ENCODE results near the gene PDXK.

DNA sequence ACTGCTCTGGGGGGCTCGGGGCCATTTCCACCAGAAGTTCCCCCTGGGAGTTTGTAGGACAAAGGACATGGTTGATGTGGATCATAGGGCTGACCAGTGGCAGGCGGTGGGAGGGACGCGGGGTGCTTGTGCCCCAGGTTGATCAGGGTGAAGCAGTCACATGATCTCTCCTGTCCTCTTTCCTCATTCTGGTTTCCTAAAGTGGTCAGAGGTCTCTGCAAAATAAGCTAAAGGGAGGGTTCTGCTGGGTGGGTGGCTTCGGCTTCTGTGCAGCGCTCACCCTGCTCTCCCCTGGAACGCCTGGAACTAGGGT lies 9.2 kb downstream of the PDXK start:
- TF ChIP-seq PHB2 (IDR thresholded peaks at IDR 0.05; ENCODE audit: partially characterized antibody) (no peak), FIP1L1 (IDR thresholded peaks at IDR 0.05; ENCODE audit: borderline replicate concordance, insufficient read depth, low read depth, low read length) (no peak), PTBP1 (IDR thresholded peaks at IDR 0.05; ENCODE audit: low read depth, low read length, poor library complexity, severe bottlenecking) (no peak), ATF7-NPFF (CRISPR knock-in tag; IDR thresholded peaks at IDR 0.05; ENCODE audit: low read depth) (no peak), SP5 (CRISPR knock-in tag; IDR thresholded peaks at IDR 0.05; ENCODE audit: borderline replicate concordance, low read depth) (no peak), ZC3H13 (CRISPR knock-in tag; IDR thresholded peaks at IDR 0.05) (no peak; the same call in 1 of the 2 replicates), POLR2AphosphoS2 (IDR thresholded peaks at IDR 0.05; ENCODE audit: low read depth, low read length) (no peak)
- TF ChIP-seq, protein P1, sequence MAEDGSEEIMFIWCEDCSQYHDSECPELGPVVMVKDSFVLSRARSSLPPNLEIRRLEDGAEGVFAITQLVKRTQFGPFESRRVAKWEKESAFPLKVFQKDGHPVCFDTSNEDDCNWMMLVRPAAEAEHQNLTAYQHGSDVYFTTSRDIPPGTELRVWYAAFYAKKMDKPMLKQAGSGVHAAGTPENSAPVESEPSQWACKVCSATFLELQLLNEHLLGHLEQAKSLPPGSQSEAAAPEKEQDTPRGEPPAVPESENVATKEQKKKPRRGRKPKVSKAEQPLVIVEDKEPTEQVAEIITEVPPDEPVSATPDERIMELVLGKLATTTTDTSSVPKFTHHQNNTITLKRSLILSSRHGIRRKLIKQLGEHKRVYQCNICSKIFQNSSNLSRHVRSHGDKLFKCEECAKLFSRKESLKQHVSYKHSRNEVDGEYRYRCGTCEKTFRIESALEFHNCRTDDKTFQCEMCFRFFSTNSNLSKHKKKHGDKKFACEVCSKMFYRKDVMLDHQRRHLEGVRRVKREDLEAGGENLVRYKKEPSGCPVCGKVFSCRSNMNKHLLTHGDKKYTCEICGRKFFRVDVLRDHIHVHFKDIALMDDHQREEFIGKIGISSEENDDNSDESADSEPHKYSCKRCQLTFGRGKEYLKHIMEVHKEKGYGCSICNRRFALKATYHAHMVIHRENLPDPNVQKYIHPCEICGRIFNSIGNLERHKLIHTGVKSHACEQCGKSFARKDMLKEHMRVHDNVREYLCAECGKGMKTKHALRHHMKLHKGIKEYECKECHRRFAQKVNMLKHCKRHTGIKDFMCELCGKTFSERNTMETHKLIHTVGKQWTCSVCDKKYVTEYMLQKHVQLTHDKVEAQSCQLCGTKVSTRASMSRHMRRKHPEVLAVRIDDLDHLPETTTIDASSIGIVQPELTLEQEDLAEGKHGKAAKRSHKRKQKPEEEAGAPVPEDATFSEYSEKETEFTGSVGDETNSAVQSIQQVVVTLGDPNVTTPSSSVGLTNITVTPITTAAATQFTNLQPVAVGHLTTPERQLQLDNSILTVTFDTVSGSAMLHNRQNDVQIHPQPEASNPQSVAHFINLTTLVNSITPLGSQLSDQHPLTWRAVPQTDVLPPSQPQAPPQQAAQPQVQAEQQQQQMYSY (CRISPR knock-in tag; IDR thresholded peaks at IDR 0.05): no peak; the same call in 1 of the 2 replicates
- TF ChIP-seq, protein P2, sequence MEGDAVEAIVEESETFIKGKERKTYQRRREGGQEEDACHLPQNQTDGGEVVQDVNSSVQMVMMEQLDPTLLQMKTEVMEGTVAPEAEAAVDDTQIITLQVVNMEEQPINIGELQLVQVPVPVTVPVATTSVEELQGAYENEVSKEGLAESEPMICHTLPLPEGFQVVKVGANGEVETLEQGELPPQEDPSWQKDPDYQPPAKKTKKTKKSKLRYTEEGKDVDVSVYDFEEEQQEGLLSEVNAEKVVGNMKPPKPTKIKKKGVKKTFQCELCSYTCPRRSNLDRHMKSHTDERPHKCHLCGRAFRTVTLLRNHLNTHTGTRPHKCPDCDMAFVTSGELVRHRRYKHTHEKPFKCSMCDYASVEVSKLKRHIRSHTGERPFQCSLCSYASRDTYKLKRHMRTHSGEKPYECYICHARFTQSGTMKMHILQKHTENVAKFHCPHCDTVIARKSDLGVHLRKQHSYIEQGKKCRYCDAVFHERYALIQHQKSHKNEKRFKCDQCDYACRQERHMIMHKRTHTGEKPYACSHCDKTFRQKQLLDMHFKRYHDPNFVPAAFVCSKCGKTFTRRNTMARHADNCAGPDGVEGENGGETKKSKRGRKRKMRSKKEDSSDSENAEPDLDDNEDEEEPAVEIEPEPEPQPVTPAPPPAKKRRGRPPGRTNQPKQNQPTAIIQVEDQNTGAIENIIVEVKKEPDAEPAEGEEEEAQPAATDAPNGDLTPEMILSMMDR (CRISPR knock-in tag; IDR thresholded peaks at IDR 0.05): no peak

All from HepG2 (cell line).